Activated CD8-positive, alpha-beta T cell treated with anti-CD3 and anti-CD28 coated beads, Interleukin-2, amount 10 ng/mL, durations not matched to agents 7 days and 5 days (primary cell): Measurements from ENCODE around the gene LTBP2. TPM values are rescaled to one million over a fixed set of nuclear protein-coding genes. Genes with fewer than 3 reads are reported as not detected.

ENCODE experiments used
- ATAC-seq: fragments of 150-1000 bp; cut with Tn5 transposase; one replicate; pipeline ENCODE4 v1.10.0; 2021; ENCODE audit warnings: moderate library complexity
- CTCF ChIA-PET: fragments of 350-600 bp; sonication (Branson Sonifier 250); formaldehyde crosslinking; loops from one replicate; lab custom pipeline; 2021; ENCODE audit warnings: antibody characterized with exemption; lab: Charles Lee
- POLR2A ChIA-PET: fragments of 350-600 bp; sonication (Branson Sonifier 250); formaldehyde crosslinking; loops from one replicate; lab custom pipeline; 2021; ENCODE audit warnings: antibody characterized with exemption; lab: Charles Lee
- DNase-seq: peaks from one replicate; pipeline ENCODE4 v3.0.0-alpha.2; 2020
- H3K27ac Mint-ChIP-seq: one replicate; pipeline ENCODE4 v1.8.0; 2021; ENCODE audit warnings: mild to moderate bottlenecking, mixed read lengths
- H3K27me3 Mint-ChIP-seq: one replicate; pipeline ENCODE4 v1.8.0; 2021; ENCODE audit warnings: low read depth, mixed read lengths
- H3K36me3 Mint-ChIP-seq: one replicate; pipeline ENCODE4 v1.8.0; 2021; ENCODE audit warnings: low read depth, mixed read lengths
- H3K4me1 Mint-ChIP-seq: one replicate; pipeline ENCODE4 v1.8.0; 2021; ENCODE audit warnings: low read depth, mixed read lengths
- H3K4me3 Mint-ChIP-seq: one replicate; pipeline ENCODE4 v1.8.0; 2021; ENCODE audit warnings: mild to moderate bottlenecking, mixed read lengths
- H3K9me3 Mint-ChIP-seq: one replicate; pipeline ENCODE4 v1.8.0; 2022; ENCODE audit warnings: mixed read lengths; ENCODE audit not compliant: insufficient read depth
- total RNA-seq, 2 experiments: library from RNA; stranded (reverse); gene quantifications; one replicate each; pipeline ENCODE4 v1.2.3, GENCODE V29; 2021

The LTBP2 gene
- total RNA-seq, 2 experiments from 2014 or later, result 0.05 to 0.29 TPM

DNA sequence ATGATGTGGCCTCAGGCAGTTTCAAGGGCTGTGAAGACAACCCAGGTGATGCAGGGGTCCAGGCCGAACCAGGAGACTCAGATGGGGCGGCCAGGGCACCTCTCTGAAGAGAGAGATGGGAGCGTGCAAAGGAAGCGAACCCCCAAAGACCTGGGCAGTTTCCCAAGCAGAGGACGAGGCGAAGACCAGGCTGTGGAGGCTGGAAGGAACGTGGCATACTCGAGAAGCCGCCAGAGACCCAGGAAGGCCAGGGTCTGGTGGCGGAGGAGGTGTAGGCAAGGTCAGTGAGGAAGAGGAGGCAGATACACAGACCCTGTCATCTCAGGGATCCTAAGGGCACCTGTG is 24.7 kb downstream of the LTBP2 start:
- H3K27ac Mint-ChIP-seq, result no peak overlapping the region
- H3K27me3 Mint-ChIP-seq, result peaks cover 24% of the 10 kb centered on the region
- no peaks in the 10 kb centered on the region for H3K4me1 Mint-ChIP-seq
- no peaks in the 10 kb centered on the region for H3K9me3 Mint-ChIP-seq
- no peak overlapping the region for H3K4me3 Mint-ChIP-seq
- ATAC-seq (no peak), DNase-seq (no peak)
- no peaks in the 10 kb centered on the region for H3K36me3 Mint-ChIP-seq
- POLR2A ChIA-PET, result no interaction called here
- CTCF ChIA-PET, result no interaction called here

DNA sequence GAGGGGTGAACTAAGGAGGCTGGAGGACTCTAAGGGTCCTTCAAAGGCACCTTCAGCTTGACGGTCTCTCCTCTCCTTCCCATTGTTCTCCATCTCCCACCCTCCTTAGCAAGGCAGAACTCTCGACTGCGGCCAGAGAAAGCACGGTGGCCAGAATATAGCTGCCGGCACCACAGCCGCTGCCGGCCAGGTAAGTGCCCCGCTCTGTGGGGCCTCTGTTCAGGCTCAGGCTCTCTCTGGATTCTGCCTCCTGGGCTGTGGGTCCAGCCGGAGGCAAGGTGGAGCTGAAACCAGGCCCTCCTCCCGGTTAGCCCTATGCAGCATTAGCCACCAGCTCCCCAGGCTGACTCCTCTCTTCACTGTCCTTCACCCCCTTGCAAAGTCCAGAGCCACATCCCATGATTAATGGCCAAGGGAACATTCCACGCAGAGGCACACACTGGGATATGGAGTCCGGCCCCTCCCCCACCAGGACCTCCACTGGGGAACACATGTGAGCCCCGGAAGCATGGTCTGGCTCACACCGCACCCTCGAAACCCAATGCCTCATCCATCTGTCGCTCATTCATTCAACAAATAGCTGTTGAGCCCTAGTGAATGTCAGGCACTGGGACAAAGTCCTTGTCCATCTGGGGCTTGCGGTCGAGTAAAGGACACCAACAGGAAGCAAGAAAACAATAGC is 25.2 kb downstream of the LTBP2 start:
- H3K36me3 Mint-ChIP-seq, result no peaks in the 10 kb centered on the region
- CTCF ChIA-PET, result no interaction called here
- H3K4me3 Mint-ChIP-seq, result no peak overlapping the region
- POLR2A ChIA-PET, result no interaction called here
- peaks cover 26% of the 10 kb centered on the region for H3K27me3 Mint-ChIP-seq
- H3K9me3 Mint-ChIP-seq, result no peaks in the 10 kb centered on the region
- H3K4me1 Mint-ChIP-seq, result no peaks in the 10 kb centered on the region
- ATAC-seq, result no peak
- no peak for DNase-seq
- H3K27ac Mint-ChIP-seq, result no peak overlapping the region

DNA sequence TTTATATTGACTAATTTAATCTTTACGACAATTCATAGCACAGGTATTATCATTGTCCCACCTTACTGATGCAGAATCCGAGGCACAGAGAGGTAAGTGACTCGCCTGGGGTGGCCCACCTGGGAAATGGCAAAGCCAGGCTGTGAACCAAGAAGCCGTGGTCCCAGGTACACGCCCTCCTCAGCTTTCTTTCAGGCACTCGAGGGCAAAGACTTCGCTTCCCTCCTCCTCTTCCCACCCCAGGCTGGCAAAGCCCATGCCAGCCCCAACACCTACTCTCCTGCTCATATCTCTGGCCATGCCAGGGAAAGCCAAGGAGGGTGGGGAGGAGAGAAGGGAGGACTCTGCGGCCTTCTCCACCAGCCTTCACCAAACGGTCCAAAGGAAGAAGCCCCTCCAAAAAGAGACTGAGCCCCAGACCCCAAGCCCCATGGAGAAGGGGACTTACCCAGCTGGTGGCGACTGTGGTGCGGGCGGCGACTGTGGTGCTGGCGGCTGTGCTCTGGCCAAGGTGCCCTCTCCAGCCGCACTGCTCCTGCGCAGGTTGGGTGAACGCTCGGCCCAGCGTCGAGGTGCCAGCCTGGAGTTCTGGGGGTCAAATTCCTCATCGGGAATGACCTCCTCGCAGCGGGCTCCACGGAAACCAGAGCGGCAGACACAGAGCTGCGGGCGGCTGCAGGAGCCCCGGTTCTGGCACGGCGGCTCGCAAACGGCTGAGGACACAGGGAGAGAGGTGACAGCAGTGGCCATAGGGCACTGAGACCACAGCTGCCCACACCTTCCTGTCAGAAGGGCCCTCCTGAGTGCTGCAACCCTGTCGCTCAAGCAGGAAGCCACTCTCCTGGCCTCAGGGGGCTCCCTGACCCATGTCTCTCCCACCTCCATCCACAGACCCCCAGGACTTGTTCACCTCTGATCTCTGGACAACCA is 26.4 kb downstream of the LTBP2 start:
- Mint-ChIP-seq H3K27ac (no peak overlapping the region), H3K36me3 (no peaks in the 10 kb centered on the region), H3K27me3 (peaks cover 22% of the 10 kb centered on the region), H3K4me3 (no peak overlapping the region), H3K9me3 (no peaks in the 10 kb centered on the region), H3K4me1 (no peaks in the 10 kb centered on the region)
- DNase-seq, result no peak
- ChIA-PET POLR2A (no interaction called here), CTCF (interaction anchor here (1.3 kb wide), 1 partner anchor 27 kb away, joined by 3 read pairs; no protein-coding TSS in a partner anchor)
- ATAC-seq, result no peak

DNA sequence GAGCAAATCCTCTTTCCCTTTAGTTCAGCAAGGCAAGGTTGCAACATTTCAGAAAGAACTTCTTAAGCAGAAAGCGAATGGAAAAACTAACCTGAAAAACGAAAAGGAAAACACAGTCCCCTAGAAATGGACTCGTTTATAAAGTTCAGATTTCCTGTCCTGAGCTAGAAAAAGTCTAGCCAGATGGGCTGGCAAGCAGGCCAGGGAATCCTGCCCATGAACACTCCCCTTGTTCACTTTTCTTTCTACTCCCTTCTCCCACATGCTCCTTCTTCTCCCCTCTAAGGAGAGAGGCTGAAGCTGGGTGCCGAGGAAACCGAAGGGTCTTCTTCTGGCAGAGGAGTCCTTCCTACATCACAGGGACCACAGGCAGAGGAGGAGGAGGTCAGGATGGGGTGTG is 27.1 kb downstream of the LTBP2 start:
- POLR2A ChIA-PET, result no interaction called here
- no peak overlapping the region for H3K4me3 Mint-ChIP-seq
- CTCF ChIA-PET, result interaction anchor here (1.3 to 2.1 kb wide), 2 partner anchors 24 to 28 kb away, joined by 3 to 12 read pairs; no protein-coding TSS in a partner anchor
- ATAC-seq, result no peak
- H3K27me3 Mint-ChIP-seq, result peaks cover 24% of the 10 kb centered on the region
- H3K4me1 Mint-ChIP-seq, result peaks cover 5% of the 10 kb centered on the region
- no peaks in the 10 kb centered on the region for H3K9me3 Mint-ChIP-seq
- DNase-seq, result no peak
- no peak overlapping the region for H3K27ac Mint-ChIP-seq
- no peaks in the 10 kb centered on the region for H3K36me3 Mint-ChIP-seq

DNA sequence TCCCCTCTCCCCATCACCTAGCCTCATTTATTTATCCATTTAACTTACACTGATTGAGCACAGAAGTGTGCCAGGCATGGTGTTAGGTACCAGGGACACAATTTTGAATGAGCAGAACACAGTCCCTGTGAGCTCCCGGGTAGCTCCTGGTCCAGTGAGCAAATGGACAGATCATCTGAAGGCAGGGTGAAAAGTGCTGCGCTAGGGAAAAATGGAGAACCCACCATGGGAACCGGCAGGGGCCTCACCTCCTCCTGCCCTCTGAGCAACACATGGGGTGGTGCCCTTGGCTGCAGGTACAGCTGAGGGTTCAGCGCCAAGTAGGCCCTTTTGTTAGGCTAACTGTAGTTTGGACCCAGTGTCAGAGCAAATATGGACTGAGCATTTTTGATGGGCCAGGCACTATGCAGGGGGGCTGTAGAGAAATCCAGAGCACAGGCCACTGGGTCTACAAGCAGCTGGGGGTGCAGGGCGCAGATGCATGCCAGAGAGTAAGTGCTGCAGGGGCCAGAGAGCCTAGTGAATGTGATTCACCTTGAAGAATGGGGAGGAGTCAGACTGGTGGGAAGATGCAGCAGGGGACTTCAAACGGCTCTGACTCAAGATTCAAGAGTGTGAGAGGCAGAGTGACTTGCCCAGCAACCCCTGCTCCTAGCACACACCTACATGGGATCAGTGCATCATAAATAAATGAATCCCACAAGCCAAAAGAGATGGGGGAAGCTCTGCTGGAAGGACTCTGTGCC is 28.2 kb downstream of the LTBP2 start:
- peaks cover 14% of the 10 kb centered on the region for H3K4me1 Mint-ChIP-seq
- CTCF ChIA-PET, result interaction anchor here (1.3 to 2.1 kb wide), 2 partner anchors 25 to 29 kb away, joined by 3 to 12 read pairs; no protein-coding TSS in a partner anchor

DNA sequence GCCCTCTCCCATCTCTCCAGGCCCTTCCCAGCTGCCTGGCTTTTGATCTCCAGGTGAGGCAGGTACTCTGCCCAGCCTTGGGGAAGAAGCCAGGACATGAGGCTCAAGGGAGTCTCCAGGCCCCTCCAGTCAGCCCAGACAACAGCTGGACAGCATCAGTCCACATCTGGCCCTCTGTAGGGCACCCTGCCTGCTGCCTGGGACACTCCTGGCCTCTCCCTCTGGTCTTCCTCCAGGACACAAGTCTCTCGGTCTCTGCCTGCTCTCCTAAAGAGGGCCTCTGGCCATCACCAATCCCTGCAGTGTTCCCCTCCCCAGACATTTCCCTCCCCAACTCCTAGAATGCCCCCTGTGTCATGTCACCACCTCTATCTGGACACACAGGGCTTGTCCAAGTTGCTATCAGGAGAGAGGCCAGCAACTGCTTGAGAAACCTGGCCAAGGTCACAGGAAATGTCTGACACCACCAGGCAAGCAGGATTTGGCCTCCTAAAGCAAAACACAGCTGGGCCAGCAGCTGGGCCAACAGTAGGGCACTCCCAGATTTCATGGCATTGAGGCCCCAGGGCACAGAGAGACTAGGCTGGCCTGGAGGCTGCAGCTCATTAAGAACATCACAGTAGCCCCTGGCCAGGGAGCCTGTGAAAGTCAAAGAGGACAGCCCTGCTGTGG is 29.0 kb downstream of the LTBP2 start:
- CTCF ChIA-PET, result interaction anchor here (2.1 kb wide), 1 partner anchor 26 kb away, joined by 12 read pairs; no protein-coding TSS in a partner anchor
- H3K27me3 Mint-ChIP-seq, result peaks cover 22% of the 10 kb centered on the region
- no peak overlapping the region for H3K27ac Mint-ChIP-seq
- peaks cover 14% of the 10 kb centered on the region for H3K4me1 Mint-ChIP-seq
- H3K36me3 Mint-ChIP-seq, result no peaks in the 10 kb centered on the region
- no peak overlapping the region for H3K4me3 Mint-ChIP-seq
- DNase-seq (no peak), ATAC-seq (no peak)
- POLR2A ChIA-PET, result no interaction called here
- H3K9me3 Mint-ChIP-seq, result no peaks in the 10 kb centered on the region

More for the DNA sequence above, 28.2 kb downstream of the LTBP2 start:
- Mint-ChIP-seq H3K9me3 (no peaks in the 10 kb centered on the region), H3K4me3 (no peak overlapping the region), H3K36me3 (no peaks in the 10 kb centered on the region), H3K27me3 (peaks cover 18% of the 10 kb centered on the region), H3K27ac (no peak overlapping the region)
- POLR2A ChIA-PET, result no interaction called here
- ATAC-seq (no peak), DNase-seq (no peak)

GRCh38 chr14:74580275-74580672 is 31.8 kb downstream of the LTBP2 start:
- Mint-ChIP-seq H3K9me3 (no peaks in the 10 kb centered on the region), H3K4me3 (no peak overlapping the region), H3K4me1 (peaks cover 14% of the 10 kb centered on the region), H3K27ac (peak overlapping the region; percentile 58), H3K36me3 (no peaks in the 10 kb centered on the region), H3K27me3 (peaks cover 27% of the 10 kb centered on the region)
- DNase-seq, result no peak
- ATAC-seq, result no peak
- POLR2A ChIA-PET, result no interaction called here
- CTCF ChIA-PET, result interaction anchor here (1.3 kb wide), 1 partner anchor 29 kb away, joined by 5 read pairs; no protein-coding TSS in a partner anchor

GRCh38 chr14:74579447-74580274 is 32.4 kb downstream of the LTBP2 start:
- ATAC-seq (peak; percentile 50), DNase-seq (peak; percentile 38)
- H3K9me3 Mint-ChIP-seq, result no peaks in the 10 kb centered on the region
- H3K27me3 Mint-ChIP-seq, result peaks cover 25% of the 10 kb centered on the region
- peaks cover 19% of the 10 kb centered on the region for H3K4me1 Mint-ChIP-seq
- POLR2A ChIA-PET, result no interaction called here
- H3K4me3 Mint-ChIP-seq, result no peak overlapping the region
- H3K27ac Mint-ChIP-seq, result peak overlapping the region; percentile 58
- CTCF ChIA-PET, result interaction anchor here (1.3 kb wide), 1 partner anchor 29 kb away, joined by 5 read pairs; no protein-coding TSS in a partner anchor
- H3K36me3 Mint-ChIP-seq, result no peaks in the 10 kb centered on the region

DNA sequence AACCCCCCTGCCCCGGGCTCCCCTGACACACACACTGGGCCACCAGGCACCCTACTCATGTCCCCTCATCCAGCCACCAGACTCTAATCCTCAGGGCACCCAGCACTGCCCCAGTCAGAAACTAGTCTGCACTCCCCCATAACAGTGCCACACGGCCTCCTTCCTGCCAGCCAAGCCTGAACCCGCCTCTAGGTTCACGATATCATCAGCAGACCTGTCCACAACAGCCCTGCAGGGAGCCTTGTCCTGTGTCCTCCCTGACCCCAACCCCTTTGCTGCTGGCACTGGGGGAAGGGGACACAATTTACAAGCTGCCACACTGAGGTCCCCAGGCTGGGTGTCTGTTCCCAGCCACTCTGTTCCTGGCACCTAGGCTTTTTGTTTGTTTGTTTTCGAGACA is 33.6 kb downstream of the LTBP2 start:
- peaks cover 23% of the 10 kb centered on the region for H3K27me3 Mint-ChIP-seq
- POLR2A ChIA-PET, result no interaction called here
- H3K36me3 Mint-ChIP-seq, result no peaks in the 10 kb centered on the region
- CTCF ChIA-PET, result no interaction called here
- no peaks in the 10 kb centered on the region for H3K9me3 Mint-ChIP-seq
- H3K4me3 Mint-ChIP-seq, result no peak overlapping the region
- no peak overlapping the region for H3K27ac Mint-ChIP-seq
- DNase-seq, result no peak
- peaks cover 31% of the 10 kb centered on the region for H3K4me1 Mint-ChIP-seq
- ATAC-seq, result no peak

GRCh38 chr14:74577948-74578275 is 34.1 kb downstream of the LTBP2 start:
- Mint-ChIP-seq H3K4me3 (no peak overlapping the region), H3K4me1 (peaks cover 35% of the 10 kb centered on the region), H3K27me3 (peaks cover 24% of the 10 kb centered on the region), H3K27ac (no peak overlapping the region), H3K36me3 (no peaks in the 10 kb centered on the region), H3K9me3 (no peaks in the 10 kb centered on the region)
- no peak for DNase-seq
- CTCF ChIA-PET, result interaction anchor here (0.8 kb wide), 1 partner anchor 9 kb away, joined by 3 read pairs; no protein-coding TSS in a partner anchor
- ATAC-seq, result no peak
- POLR2A ChIA-PET, result no interaction called here
